Measurements from ENCODE around the gene FSTL4. TPM values are rescaled to one million over a fixed set of nuclear protein-coding genes. Genes with fewer than 3 reads are reported as not detected.

FSTL4 gene
- total RNA-seq, 1 donor from 2014 or later, result 0.67 TPM

GRCh38 chr5:133238426-133239205, 373.7 kb downstream of the FSTL4 start:
- no peaks in the 10 kb centered on the region for H3K27me3 ChIP-seq
- H3K9me3 ChIP-seq, result no peaks in the 10 kb centered on the region
- no peak overlapping the region for H3K27ac ChIP-seq
- ATAC-seq (no peak), DNase-seq (peak; percentile 54)
- peaks cover 20% of the 10 kb centered on the region for H3K4me1 ChIP-seq
- TF ChIP-seq CTCF (IDR thresholded peaks at IDR 0.05), result no peak
- intact Hi-C loops (cut with DNase I), result no loop called here
- H3K4me3 ChIP-seq, result no peak overlapping the region
- no peaks in the 10 kb centered on the region for H3K36me3 ChIP-seq

GRCh38 chr5:133236976-133237375, 375.4 kb downstream of the FSTL4 start:
- Histone ChIP-seq H3K4me1 (peaks cover 14% of the 10 kb centered on the region), H3K4me3 (no peak overlapping the region), H3K36me3 (no peaks in the 10 kb centered on the region), H3K27ac (no peak overlapping the region), H3K27me3 (no peaks in the 10 kb centered on the region), H3K9me3 (no peaks in the 10 kb centered on the region)
- DNase-seq (peak; percentile 28), ATAC-seq (no peak)
- TF ChIP-seq CTCF (IDR thresholded peaks at IDR 0.05), result no peak
- intact Hi-C loops (cut with DNase I), result no loop called here

GRCh38 chr5:133236541-133236951, 375.8 kb downstream of the FSTL4 start:
- Histone ChIP-seq H3K27me3 (no peaks in the 10 kb centered on the region), H3K4me1 (peaks cover 10% of the 10 kb centered on the region), H3K27ac (no peak overlapping the region), H3K9me3 (no peaks in the 10 kb centered on the region), H3K36me3 (no peaks in the 10 kb centered on the region), H3K4me3 (no peak overlapping the region)
- intact Hi-C loops (cut with DNase I), result no loop called here
- no peak for TF ChIP-seq CTCF (IDR thresholded peaks at IDR 0.05)
- DNase-seq, result peak; percentile 60
- no peak for ATAC-seq

- ATAC-seq, result no peak
- Histone ChIP-seq H3K27me3 (no peaks in the 10 kb centered on the region), H3K36me3 (no peaks in the 10 kb centered on the region), H3K4me3 (no peak overlapping the region), H3K9me3 (no peaks in the 10 kb centered on the region), H3K4me1 (peaks cover 3% of the 10 kb centered on the region), H3K27ac (no peak overlapping the region)
- intact Hi-C loops (cut with DNase I), result no loop called here
- no peak for TF ChIP-seq CTCF (IDR thresholded peaks at IDR 0.05)
- peak; percentile 11 for DNase-seq
These were observed 376.5 kb downstream of the FSTL4 start for GRCh38 chr5:133235696-133236426.

- no peak for TF ChIP-seq CTCF (IDR thresholded peaks at IDR 0.05)
- H3K4me1 ChIP-seq, result no peaks in the 10 kb centered on the region
- no peak overlapping the region for H3K27ac ChIP-seq
- DNase-seq, result no peak
- no peaks in the 10 kb centered on the region for H3K9me3 ChIP-seq
- no peaks in the 10 kb centered on the region for H3K36me3 ChIP-seq
- intact Hi-C loops (cut with DNase I), result no loop called here
- no peak overlapping the region for H3K4me3 ChIP-seq
- H3K27me3 ChIP-seq, result no peaks in the 10 kb centered on the region
- no peak for ATAC-seq
These were observed 377.4 kb downstream of the FSTL4 start for GRCh38 chr5:133234911-133235310.
